ENCODE data around the gene ARHGAP29. TPM values are rescaled to one million over a fixed set of nuclear protein-coding genes. Genes with fewer than 3 reads are reported as not detected.

Gene ARHGAP29
- total and polyA plus RNA-seq, 2 experiments from 2014 or later: 4.6 to 6.9 TPM

GRCh38 chr1:94209425-94209824 lies 28.0 kb downstream of the ARHGAP29 start (continued):
- TF ChIP-seq, protein P1, sequence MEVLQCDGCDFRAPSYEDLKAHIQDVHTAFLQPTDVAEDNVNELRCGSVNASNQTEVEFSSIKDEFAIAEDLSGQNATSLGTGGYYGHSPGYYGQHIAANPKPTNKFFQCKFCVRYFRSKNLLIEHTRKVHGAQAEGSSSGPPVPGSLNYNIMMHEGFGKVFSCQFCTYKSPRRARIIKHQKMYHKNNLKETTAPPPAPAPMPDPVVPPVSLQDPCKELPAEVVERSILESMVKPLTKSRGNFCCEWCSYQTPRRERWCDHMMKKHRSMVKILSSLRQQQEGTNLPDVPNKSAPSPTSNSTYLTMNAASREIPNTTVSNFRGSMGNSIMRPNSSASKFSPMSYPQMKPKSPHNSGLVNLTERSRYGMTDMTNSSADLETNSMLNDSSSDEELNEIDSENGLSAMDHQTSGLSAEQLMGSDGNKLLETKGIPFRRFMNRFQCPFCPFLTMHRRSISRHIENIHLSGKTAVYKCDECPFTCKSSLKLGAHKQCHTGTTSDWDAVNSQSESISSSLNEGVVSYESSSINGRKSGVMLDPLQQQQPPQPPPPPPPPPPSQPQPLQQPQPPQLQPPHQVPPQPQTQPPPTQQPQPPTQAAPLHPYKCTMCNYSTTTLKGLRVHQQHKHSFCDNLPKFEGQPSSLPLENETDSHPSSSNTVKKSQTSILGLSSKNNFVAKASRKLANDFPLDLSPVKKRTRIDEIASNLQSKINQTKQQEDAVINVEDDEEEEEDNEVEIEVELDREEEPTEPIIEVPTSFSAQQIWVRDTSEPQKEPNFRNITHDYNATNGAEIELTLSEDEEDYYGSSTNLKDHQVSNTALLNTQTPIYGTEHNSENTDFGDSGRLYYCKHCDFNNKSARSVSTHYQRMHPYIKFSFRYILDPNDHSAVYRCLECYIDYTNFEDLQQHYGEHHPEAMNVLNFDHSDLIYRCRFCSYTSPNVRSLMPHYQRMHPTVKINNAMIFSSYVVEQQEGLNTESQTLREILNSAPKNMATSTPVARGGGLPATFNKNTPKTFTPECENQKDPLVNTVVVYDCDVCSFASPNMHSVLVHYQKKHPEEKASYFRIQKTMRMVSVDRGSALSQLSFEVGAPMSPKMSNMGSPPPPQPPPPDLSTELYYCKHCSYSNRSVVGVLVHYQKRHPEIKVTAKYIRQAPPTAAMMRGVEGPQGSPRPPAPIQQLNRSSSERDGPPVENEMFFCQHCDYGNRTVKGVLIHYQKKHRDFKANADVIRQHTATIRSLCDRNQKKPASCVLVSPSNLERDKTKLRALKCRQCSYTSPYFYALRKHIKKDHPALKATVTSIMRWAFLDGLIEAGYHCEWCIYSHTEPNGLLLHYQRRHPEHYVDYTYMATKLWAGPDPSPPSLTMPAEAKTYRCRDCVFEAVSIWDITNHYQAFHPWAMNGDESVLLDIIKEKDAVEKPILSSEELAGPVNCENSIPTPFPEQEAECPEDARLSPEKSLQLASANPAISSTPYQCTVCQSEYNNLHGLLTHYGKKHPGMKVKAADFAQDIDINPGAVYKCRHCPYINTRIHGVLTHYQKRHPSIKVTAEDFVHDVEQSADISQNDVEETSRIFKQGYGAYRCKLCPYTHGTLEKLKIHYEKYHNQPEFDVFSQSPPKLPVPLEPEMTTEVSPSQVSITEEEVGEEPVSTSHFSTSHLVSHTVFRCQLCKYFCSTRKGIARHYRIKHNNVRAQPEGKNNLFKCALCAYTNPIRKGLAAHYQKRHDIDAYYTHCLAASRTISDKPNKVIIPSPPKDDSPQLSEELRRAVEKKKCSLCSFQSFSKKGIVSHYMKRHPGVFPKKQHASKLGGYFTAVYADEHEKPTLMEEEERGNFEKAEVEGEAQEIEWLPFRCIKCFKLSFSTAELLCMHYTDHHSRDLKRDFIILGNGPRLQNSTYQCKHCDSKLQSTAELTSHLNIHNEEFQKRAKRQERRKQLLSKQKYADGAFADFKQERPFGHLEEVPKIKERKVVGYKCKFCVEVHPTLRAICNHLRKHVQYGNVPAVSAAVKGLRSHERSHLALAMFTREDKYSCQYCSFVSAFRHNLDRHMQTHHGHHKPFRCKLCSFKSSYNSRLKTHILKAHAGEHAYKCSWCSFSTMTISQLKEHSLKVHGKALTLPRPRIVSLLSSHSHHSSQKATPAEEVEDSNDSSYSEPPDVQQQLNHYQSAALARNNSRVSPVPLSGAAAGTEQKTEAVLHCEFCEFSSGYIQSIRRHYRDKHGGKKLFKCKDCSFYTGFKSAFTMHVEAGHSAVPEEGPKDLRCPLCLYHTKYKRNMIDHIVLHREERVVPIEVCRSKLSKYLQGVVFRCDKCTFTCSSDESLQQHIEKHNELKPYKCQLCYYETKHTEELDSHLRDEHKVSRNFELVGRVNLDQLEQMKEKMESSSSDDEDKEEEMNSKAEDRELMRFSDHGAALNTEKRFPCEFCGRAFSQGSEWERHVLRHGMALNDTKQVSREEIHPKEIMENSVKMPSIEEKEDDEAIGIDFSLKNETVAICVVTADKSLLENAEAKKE (CRISPR knock-in tag; IDR thresholded peaks at IDR 0.05): no peak

DNA sequence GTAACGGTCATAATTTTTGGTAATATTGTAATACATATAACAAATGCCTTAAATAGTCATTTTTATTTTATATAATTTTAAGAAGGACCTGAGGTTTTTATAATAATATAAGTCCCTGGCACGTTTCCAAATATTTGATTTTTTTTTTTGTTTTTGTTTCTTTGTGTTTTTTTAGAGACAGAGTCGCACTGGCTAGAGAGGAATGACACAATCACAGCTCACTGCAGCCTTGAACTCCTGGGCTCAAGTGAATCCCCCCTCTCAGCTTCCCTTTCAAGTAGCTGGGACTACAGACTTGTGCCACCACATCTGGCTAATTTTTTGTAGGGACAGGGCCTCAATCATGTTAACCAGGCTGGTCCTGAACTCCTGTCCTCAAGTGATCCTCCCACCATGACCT lies 29.7 kb downstream of the ARHGAP29 start:
- Mint-ChIP-seq H3K27me3 (ENCODE audit: insufficient read depth, low read depth, poor library complexity) (no peaks in the 10 kb centered on the region), H3K4me1 (no peaks in the 10 kb centered on the region)
- no peaks in the 10 kb centered on the region for H3K79me2 ChIP-seq (replicated peaks; ENCODE audit: insufficient read depth)
- TF ChIP-seq, protein P2, sequence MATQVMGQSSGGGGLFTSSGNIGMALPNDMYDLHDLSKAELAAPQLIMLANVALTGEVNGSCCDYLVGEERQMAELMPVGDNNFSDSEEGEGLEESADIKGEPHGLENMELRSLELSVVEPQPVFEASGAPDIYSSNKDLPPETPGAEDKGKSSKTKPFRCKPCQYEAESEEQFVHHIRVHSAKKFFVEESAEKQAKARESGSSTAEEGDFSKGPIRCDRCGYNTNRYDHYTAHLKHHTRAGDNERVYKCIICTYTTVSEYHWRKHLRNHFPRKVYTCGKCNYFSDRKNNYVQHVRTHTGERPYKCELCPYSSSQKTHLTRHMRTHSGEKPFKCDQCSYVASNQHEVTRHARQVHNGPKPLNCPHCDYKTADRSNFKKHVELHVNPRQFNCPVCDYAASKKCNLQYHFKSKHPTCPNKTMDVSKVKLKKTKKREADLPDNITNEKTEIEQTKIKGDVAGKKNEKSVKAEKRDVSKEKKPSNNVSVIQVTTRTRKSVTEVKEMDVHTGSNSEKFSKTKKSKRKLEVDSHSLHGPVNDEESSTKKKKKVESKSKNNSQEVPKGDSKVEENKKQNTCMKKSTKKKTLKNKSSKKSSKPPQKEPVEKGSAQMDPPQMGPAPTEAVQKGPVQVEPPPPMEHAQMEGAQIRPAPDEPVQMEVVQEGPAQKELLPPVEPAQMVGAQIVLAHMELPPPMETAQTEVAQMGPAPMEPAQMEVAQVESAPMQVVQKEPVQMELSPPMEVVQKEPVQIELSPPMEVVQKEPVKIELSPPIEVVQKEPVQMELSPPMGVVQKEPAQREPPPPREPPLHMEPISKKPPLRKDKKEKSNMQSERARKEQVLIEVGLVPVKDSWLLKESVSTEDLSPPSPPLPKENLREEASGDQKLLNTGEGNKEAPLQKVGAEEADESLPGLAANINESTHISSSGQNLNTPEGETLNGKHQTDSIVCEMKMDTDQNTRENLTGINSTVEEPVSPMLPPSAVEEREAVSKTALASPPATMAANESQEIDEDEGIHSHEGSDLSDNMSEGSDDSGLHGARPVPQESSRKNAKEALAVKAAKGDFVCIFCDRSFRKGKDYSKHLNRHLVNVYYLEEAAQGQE (IDR thresholded peaks at IDR 0.05; ENCODE audit: unreplicated experiment): no peak
- TF ChIP-seq JUNB (IDR thresholded peaks at IDR 0.05; ENCODE audit: unreplicated experiment): no peak
- no peak for TF ChIP-seq CREB1 (CRISPR knock-in tag; IDR thresholded peaks at IDR 0.05; ENCODE audit: low read depth)
- no peak for TF ChIP-seq EZH2 (IDR thresholded peaks at IDR 0.05; ENCODE audit: low read depth, unreplicated experiment)
- no peak for TF ChIP-seq NANOG (IDR thresholded peaks at IDR 0.05; ENCODE audit: borderline replicate concordance)
- no peak for TF ChIP-seq STAT1 (IDR thresholded peaks at IDR 0.05; ENCODE audit: unreplicated experiment)
- TF ChIP-seq, protein P3, sequence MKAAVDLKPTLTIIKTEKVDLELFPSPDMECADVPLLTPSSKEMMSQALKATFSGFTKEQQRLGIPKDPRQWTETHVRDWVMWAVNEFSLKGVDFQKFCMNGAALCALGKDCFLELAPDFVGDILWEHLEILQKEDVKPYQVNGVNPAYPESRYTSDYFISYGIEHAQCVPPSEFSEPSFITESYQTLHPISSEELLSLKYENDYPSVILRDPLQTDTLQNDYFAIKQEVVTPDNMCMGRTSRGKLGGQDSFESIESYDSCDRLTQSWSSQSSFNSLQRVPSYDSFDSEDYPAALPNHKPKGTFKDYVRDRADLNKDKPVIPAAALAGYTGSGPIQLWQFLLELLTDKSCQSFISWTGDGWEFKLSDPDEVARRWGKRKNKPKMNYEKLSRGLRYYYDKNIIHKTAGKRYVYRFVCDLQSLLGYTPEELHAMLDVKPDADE (IDR thresholded peaks at IDR 0.05): no peak
- TF ChIP-seq, protein P4, sequence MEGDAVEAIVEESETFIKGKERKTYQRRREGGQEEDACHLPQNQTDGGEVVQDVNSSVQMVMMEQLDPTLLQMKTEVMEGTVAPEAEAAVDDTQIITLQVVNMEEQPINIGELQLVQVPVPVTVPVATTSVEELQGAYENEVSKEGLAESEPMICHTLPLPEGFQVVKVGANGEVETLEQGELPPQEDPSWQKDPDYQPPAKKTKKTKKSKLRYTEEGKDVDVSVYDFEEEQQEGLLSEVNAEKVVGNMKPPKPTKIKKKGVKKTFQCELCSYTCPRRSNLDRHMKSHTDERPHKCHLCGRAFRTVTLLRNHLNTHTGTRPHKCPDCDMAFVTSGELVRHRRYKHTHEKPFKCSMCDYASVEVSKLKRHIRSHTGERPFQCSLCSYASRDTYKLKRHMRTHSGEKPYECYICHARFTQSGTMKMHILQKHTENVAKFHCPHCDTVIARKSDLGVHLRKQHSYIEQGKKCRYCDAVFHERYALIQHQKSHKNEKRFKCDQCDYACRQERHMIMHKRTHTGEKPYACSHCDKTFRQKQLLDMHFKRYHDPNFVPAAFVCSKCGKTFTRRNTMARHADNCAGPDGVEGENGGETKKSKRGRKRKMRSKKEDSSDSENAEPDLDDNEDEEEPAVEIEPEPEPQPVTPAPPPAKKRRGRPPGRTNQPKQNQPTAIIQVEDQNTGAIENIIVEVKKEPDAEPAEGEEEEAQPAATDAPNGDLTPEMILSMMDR (conservative IDR thresholded peaks at IDR 0.05; ENCODE audit: low read depth in 2 of 2): no peak

More for the DNA sequence above, 29.7 kb downstream of the ARHGAP29 start:
- Histone ChIP-seq H2AFZ (no peak overlapping the region), H4K20me1 (replicated peaks; ENCODE audit: insufficient read depth) (no peaks in the 10 kb centered on the region), H3K4me2 (no peak overlapping the region), H3F3A (replicated peaks; ENCODE audit: low read depth) (no peaks in the 10 kb centered on the region), H3K36me3 (ENCODE audit: insufficient read depth) (no peaks in the 10 kb centered on the region), H3K27ac (ENCODE audit: low read depth) (no peak overlapping the region), H3K27me3 (ENCODE audit: insufficient read depth) (no peaks in the 10 kb centered on the region), H3K9me2 (ENCODE audit: insufficient read depth) (no peaks in the 10 kb centered on the region), H3K4me3 (no peak overlapping the region), H3K4me1 (ENCODE audit: insufficient read depth) (no peaks in the 10 kb centered on the region)
- Mint-ChIP-seq H3K4me3 (no peak overlapping the region), H3K36me3 (ENCODE audit: low read depth) (no peaks in the 10 kb centered on the region), H3K9me3 (no peaks in the 10 kb centered on the region), H3K27ac (peak overlapping the region; percentile 36; the same call in 1 of the 2 replicates)
- DNase-seq (ENCODE audit: low spot score) (no peak), ATAC-seq (no peak)

Measured in GM23338 (cell line).